CD14-positive monocyte (primary cell): ENCODE data around the gene PNPLA7. TPM values are rescaled to one million over a fixed set of nuclear protein-coding genes. Genes with fewer than 3 reads are reported as not detected.
A peak's percentile ranks its signal among the peaks of the same experiment; 100 is the strongest.

Source experiments
- DNase-seq, 3 donors: peaks; one replicate each; pipeline ENCODE4 v3.0.0-alpha.2; 2011 to 2022
- H2AFZ ChIP-seq: 2 replicates; pipeline ENCODE4 v1.6.0; 2012; ENCODE audit warnings: mild to moderate bottlenecking, low read depth, low read length, inconsistent platforms; ENCODE audit not compliant: insufficient read depth, poor library complexity, severe bottlenecking
- H3K27ac ChIP-seq, 2 donors: 1 replicate in 1 of 2; 2 replicates in 1 of 2; pipeline ENCODE4 v1.5.1; 2012 to 2013; ENCODE audit warnings: low read length in 2 of 2, control low read depth in 1 of 2, inconsistent platforms in 1 of 2, low read depth in 1 of 2, mild to moderate bottlenecking in 1 of 2
- H3K27me3 ChIP-seq, 2 donors: one replicate each; pipeline versions ENCODE4 v1.6.0 to v1.6.1; 2011 to 2013; ENCODE audit warnings: low read length in 2 of 2; ENCODE audit not compliant: control insufficient read depth in 2 of 2, insufficient read depth in 2 of 2
- H3K36me3 ChIP-seq, 2 donors: replicated peaks in 1 of 2; 1 replicate in 1 of 2; 2 replicates in 1 of 2; pipeline versions ENCODE4 v1.5.1 to v1.6.1; 2012 to 2013; ENCODE audit warnings: low read length in 2 of 2, control low read depth in 1 of 2, inconsistent platforms in 1 of 2, mild to moderate bottlenecking in 1 of 2; ENCODE audit not compliant: insufficient read depth in 2 of 2, control insufficient read depth in 1 of 2
- H3K4me1 ChIP-seq, 2 donors: 1 replicate in 1 of 2; 2 replicates in 1 of 2; pipeline versions ENCODE4 v1.5.1 to v1.6.1; 2012 to 2013; ENCODE audit warnings: low read length in 2 of 2, control low read depth in 1 of 2, inconsistent platforms in 1 of 2, mild to moderate bottlenecking in 1 of 2, moderate library complexity in 1 of 2; ENCODE audit not compliant: insufficient read depth in 2 of 2, control insufficient read depth in 1 of 2
- H3K4me2 ChIP-seq: replicated peaks from 2 replicates; pipeline ENCODE3; 2012; ENCODE audit warnings: low read length, moderate library complexity, mild to moderate bottlenecking; ENCODE audit not compliant: poor library complexity, severe bottlenecking; ENCODE audit errors: extremely low read depth
- H3K4me3 ChIP-seq, 3 experiments: fragments of 200-600 bp in 1 of 3; sonication (generic) in 1 of 3; replicated peaks in 1 of 3; 1 replicate in 2 of 3; 2 replicates in 1 of 3; pipeline ENCODE4 v1.5.1; 2011 to 2013; ENCODE audit warnings: low read length in 3 of 3, mild to moderate bottlenecking in 3 of 3, control low read depth in 2 of 3, low read depth in 2 of 3, inconsistent platforms in 1 of 3, moderate library complexity in 1 of 3
- H3K79me2 ChIP-seq: 2 replicates; pipeline ENCODE4 v1.6.0; 2012; ENCODE audit warnings: mild to moderate bottlenecking, control low read depth, inconsistent platforms, low read length, moderate library complexity; ENCODE audit not compliant: insufficient read depth
- H3K9ac ChIP-seq: 2 replicates; pipeline ENCODE4 v1.6.0; 2017; ENCODE audit warnings: low read length, mild to moderate bottlenecking; ENCODE audit not compliant: insufficient read depth, poor library complexity, severe bottlenecking
- H3K9me3 ChIP-seq, 2 donors: replicated peaks in 1 of 2; 1 replicate in 1 of 2; 2 replicates in 1 of 2; pipeline versions ENCODE4 v1.5.1 to v1.6.1; 2012 to 2013; ENCODE audit warnings: low read length in 2 of 2, control low read depth in 1 of 2; ENCODE audit not compliant: control insufficient read depth in 1 of 2, insufficient read depth in 1 of 2
- H4K20me1 ChIP-seq: 2 replicates; pipeline ENCODE4 v1.6.0; 2012; ENCODE audit warnings: mild to moderate bottlenecking, low read length, control low read depth, moderate library complexity; ENCODE audit not compliant: insufficient read depth
- H3K27ac Mint-ChIP-seq, 7 donors: one replicate each; pipeline ENCODE4 v1.8.0; 2020; ENCODE audit warnings: mild to moderate bottlenecking in 7 of 7, mixed read lengths in 7 of 7, moderate library complexity in 6 of 7, inconsistent platforms in 2 of 7
- H3K27me3 Mint-ChIP-seq, 3 donors: one replicate each; pipeline ENCODE4 v1.8.0; 2021 to 2022; ENCODE audit warnings: low read depth in 3 of 3, mild to moderate bottlenecking in 3 of 3, mixed read lengths in 3 of 3, moderate library complexity in 3 of 3, inconsistent platforms in 1 of 3
- H3K36me3 Mint-ChIP-seq, 2 donors: one replicate each; pipeline ENCODE4 v1.8.0; 2020; ENCODE audit warnings: mixed read lengths in 2 of 2, inconsistent platforms in 1 of 2, mild to moderate bottlenecking in 1 of 2
- H3K4me1 Mint-ChIP-seq: one replicate; pipeline ENCODE4 v1.8.0; 2020; ENCODE audit warnings: mild to moderate bottlenecking, mixed read lengths
- H3K4me3 Mint-ChIP-seq, 2 donors: one replicate each; pipeline ENCODE4 v1.8.0; 2020; ENCODE audit warnings: mild to moderate bottlenecking in 2 of 2, mixed read lengths in 2 of 2, moderate library complexity in 1 of 2
- H3K9me3 Mint-ChIP-seq, 7 donors: one replicate each; pipeline ENCODE4 v1.8.0; 2020 to 2022; ENCODE audit warnings: mixed read lengths in 7 of 7, mild to moderate bottlenecking in 6 of 7, moderate library complexity in 6 of 7, inconsistent platforms in 2 of 7
- CTCF ChIP-seq: fragments of 200-600 bp; IDR thresholded peaks from one replicate; pipeline ENCODE4 v1.8.0; 2022; ENCODE audit warnings: antibody characterized with exemption, mild to moderate bottlenecking
- WGBS: methylation state at CpG from one replicate; pipeline ENCODE4 v1.1.5; 2013; ENCODE audit warnings: missing lambda C conversion rate; ENCODE audit not compliant: insufficient coverage; 5-methylcytosine and 5-hydroxymethylcytosine counted together
- intact Hi-C, 2 donors: fragments of 100-400 bp; cut with micrococcal nuclease; formaldehyde crosslinking; loops; one replicate each; pipeline versions ENCODE4 v1.15.0 to v1.15.1; 2023
- polyA plus RNA-seq, 3 donors: library from polyadenylated mRNA; depleted of rRNA in 1 of 3; unstranded in 2 of 3; stranded (reverse) in 1 of 3; fragments of 300-500 nt in 2 of 3; fragments of >200 nt in 1 of 3; fragmentation: Illumina TruSeq in 2 of 3; gene quantifications; 1 replicate in 2 of 3; 2 replicates in 1 of 3; pipeline ENCODE4 v1.2.3, GENCODE V29; 2012 to 2021

The PNPLA7 gene
- polyA plus RNA-seq, 3 donors, result 0.10 to 1.1 (median 0.14) TPM

GRCh38 chr9:137460363-137461315 is 89.6 kb downstream of the PNPLA7 start:
- Mint-ChIP-seq H3K27me3 (peaks cover 5 to 21% (median 11%) of the 10 kb centered on the region in 3 donors), H3K9me3 (peaks cover 0 to 14% (median 7%) of the 10 kb centered on the region in 7 donors), H3K27ac (peak overlapping the region in 1 of 7 donors; percentile 46), H3K4me3 (no peak overlapping the region), H3K4me1 (peaks cover 3% of the 10 kb centered on the region), H3K36me3 (peaks cover 10 to 15% of the 10 kb centered on the region in 2 donors)
- Histone ChIP-seq H3K9ac (no peak overlapping the region), H3K79me2 (no peaks in the 10 kb centered on the region), H3K4me2 (no peak overlapping the region), H3K27ac (no peak overlapping the region), H3K9me3 (peaks cover 14 to 15% of the 10 kb centered on the region in 2 donors), H3K27me3 (peaks cover 0 to 15% of the 10 kb centered on the region in 2 donors), H3K4me1 (peaks cover 18 to 33% of the 10 kb centered on the region in 2 donors), H3K36me3 (peaks cover 4 to 6% of the 10 kb centered on the region in 2 donors), H4K20me1 (no peaks in the 10 kb centered on the region), H2AFZ (no peak overlapping the region), H3K4me3 (no peak overlapping the region)
- no peak for TF ChIP-seq CTCF
- 94% methylated on average over 27 of the region's 31 CpGs for WGBS
- intact Hi-C loops, result loop anchor here in 1 of 2 donors (10.0 kb wide), 1 partner anchor 144 kb away; the partner anchor contains the start of gene ARRDC1
- DNase-seq, result no peak

GRCh38 chr9:137459601-137460362 is 90.4 kb downstream of the PNPLA7 start:
- WGBS, result 54% methylated on average over 6 of the region's 15 CpGs
- Histone ChIP-seq H3K4me2 (peak overlapping the region; percentile 89), H3K9ac (peak overlapping the region; percentile 73), H2AFZ (peak overlapping the region; percentile 97), H3K4me1 (peaks cover 20 to 39% of the 10 kb centered on the region in 2 donors), H3K27me3 (peaks cover 0 to 15% of the 10 kb centered on the region in 2 donors), H3K27ac (peak overlapping the region; percentile 31 to 87), H3K4me3 (peak overlapping the region; percentile 28 to 71 (median 37)), H3K9me3 (peaks cover 14 to 15% of the 10 kb centered on the region in 2 donors), H4K20me1 (no peaks in the 10 kb centered on the region), H3K36me3 (peaks cover 6 to 7% of the 10 kb centered on the region in 2 donors), H3K79me2 (no peaks in the 10 kb centered on the region)
- no peak for DNase-seq
- Mint-ChIP-seq H3K36me3 (peaks cover 11 to 16% of the 10 kb centered on the region in 2 donors), H3K4me1 (peaks cover 5% of the 10 kb centered on the region), H3K4me3 (peak overlapping the region; percentile 59 to 76), H3K27me3 (peaks cover 5 to 19% (median 11%) of the 10 kb centered on the region in 3 donors), H3K27ac (peak overlapping the region; percentile 54 to 89 (median 72)), H3K9me3 (peaks cover 0 to 14% (median 7%) of the 10 kb centered on the region in 7 donors)
- intact Hi-C loops, result loop anchor here in 1 of 2 donors (5.0 to 10.0 kb wide), 2 partner anchors 37 to 145 kb away; partner anchors contain the start of genes ARRDC1, EXD3 and NOXA1
- TF ChIP-seq CTCF, result no peak
